Measurements from ENCODE around the gene DLGAP4.

DLGAP4 gene

DNA sequence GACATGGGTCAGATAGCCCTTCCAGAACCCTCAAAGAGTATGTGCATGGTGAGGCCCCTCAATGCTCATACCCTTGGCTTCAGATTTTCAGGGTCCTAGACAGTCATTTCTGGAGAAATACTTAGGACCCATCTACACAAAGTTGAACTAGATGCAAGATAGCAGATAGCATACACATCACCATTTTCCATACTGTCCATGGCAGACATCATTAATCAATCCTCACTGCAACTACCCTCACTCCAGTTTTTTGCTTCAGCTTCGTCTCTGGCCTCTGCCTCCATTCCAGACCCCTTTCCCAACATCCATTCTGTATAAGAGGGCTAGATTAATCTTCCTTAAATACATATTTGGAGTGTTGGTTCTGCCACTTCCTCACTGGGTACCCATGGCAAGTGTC, 139.7 kb downstream of the DLGAP4 start:
- Histone ChIP-seq H3K79me2 (ENCODE audit: control insufficient read depth, low read length) (no peaks in the 10 kb centered on the region), H3K9me2 (replicated peaks; ENCODE audit: control insufficient read depth, low read length) (no peaks in the 10 kb centered on the region), H3K4me2 (ENCODE audit: low read length) (no peak overlapping the region), H3K4me1 (ENCODE audit: control insufficient read depth, low read length) (no peaks in the 10 kb centered on the region), H3K27me3 (ENCODE audit: control insufficient read depth, low read length) (no peaks in the 10 kb centered on the region), H4K20me1 (ENCODE audit: control insufficient read depth, insufficient read depth, low read depth, low read length) (no peaks in the 10 kb centered on the region), H3K36me3 (ENCODE audit: control insufficient read depth, low read length) (no peaks in the 10 kb centered on the region), H3F3A (ENCODE audit: control insufficient read depth, insufficient read depth) (no peaks in the 10 kb centered on the region), H3K27ac (ENCODE audit: low read depth, low read length) (no peak overlapping the region), H3K9me3 (ENCODE audit: control insufficient read depth, insufficient read depth, low read length) (no peaks in the 10 kb centered on the region), H3K4me3 (ENCODE audit: low read length) (no peak overlapping the region)
- TF ChIP-seq EZH2phosphoT487 (IDR thresholded peaks at IDR 0.05; ENCODE audit: borderline replicate concordance, low read length): no peak
- TF ChIP-seq, protein P1, sequence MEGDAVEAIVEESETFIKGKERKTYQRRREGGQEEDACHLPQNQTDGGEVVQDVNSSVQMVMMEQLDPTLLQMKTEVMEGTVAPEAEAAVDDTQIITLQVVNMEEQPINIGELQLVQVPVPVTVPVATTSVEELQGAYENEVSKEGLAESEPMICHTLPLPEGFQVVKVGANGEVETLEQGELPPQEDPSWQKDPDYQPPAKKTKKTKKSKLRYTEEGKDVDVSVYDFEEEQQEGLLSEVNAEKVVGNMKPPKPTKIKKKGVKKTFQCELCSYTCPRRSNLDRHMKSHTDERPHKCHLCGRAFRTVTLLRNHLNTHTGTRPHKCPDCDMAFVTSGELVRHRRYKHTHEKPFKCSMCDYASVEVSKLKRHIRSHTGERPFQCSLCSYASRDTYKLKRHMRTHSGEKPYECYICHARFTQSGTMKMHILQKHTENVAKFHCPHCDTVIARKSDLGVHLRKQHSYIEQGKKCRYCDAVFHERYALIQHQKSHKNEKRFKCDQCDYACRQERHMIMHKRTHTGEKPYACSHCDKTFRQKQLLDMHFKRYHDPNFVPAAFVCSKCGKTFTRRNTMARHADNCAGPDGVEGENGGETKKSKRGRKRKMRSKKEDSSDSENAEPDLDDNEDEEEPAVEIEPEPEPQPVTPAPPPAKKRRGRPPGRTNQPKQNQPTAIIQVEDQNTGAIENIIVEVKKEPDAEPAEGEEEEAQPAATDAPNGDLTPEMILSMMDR (IDR thresholded peaks at IDR 0.05; ENCODE audit: low read depth, low read length, poor library complexity, severe bottlenecking): no peak

DNA sequence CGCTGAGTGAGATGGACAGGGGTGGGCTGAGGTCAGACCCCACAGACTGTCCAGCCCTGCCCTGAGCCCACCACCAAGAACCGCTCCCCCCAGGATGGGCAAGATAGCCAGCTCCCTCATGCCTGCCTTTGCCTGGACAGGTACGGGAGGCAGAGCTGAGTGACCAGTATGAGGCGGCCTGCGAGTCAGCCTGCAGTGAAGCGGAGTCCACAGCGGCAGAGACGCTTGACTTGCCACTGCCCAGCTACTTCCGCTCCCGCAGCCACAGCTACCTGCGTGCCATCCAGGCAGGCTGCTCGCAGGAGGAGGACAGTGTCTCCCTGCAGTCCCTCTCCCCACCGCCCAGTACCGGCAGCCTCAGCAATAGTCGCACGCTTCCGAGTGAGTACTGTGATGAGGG, 140.4 kb downstream of the DLGAP4 start:
- Histone ChIP-seq H3K79me2 (ENCODE audit: control insufficient read depth, low read length) (no peaks in the 10 kb centered on the region), H3K4me2 (ENCODE audit: low read length) (no peak overlapping the region), H3K27ac (ENCODE audit: low read depth, low read length) (no peak overlapping the region)

DNA sequence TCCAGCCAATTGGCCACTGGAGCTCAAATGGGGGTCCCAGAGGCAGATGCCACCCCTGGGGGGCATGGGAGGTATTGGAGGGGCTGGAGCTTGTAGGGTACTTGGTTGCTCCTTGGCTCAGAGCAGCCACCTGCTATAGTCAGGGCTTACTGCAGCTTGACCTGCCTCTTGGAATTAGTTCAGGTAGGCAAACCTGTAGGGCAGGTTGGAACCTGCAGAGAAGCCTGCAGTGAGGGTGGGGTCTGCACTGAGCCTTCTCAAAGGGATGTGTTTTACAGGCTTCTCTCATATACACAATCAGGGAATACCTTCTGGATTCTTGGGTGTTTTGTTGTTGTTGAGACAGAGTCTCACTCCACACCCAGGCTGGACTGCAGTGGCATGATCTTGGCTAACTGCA, 141.0 kb downstream of the DLGAP4 start:
- H3K27me3 ChIP-seq (ENCODE audit: control insufficient read depth, low read length): no peaks in the 10 kb centered on the region
- no peak for TF ChIP-seq EZH2phosphoT487 (IDR thresholded peaks at IDR 0.05; ENCODE audit: borderline replicate concordance, low read length)
- TF ChIP-seq, protein P1 (IDR thresholded peaks at IDR 0.05; ENCODE audit: low read depth, low read length, poor library complexity, severe bottlenecking): no peak
- H3K36me3 ChIP-seq (ENCODE audit: control insufficient read depth, low read length): no peaks in the 10 kb centered on the region
- no peaks in the 10 kb centered on the region for H3K4me1 ChIP-seq (ENCODE audit: control insufficient read depth, low read length)
- H3K4me3 ChIP-seq (ENCODE audit: low read length): no peak overlapping the region
- no peaks in the 10 kb centered on the region for H3K9me3 ChIP-seq (ENCODE audit: control insufficient read depth, insufficient read depth, low read length)
- no peaks in the 10 kb centered on the region for H3K9me2 ChIP-seq (replicated peaks; ENCODE audit: control insufficient read depth, low read length)
- H3F3A ChIP-seq (ENCODE audit: control insufficient read depth, insufficient read depth): no peaks in the 10 kb centered on the region
- no peak overlapping the region for H3K4me2 ChIP-seq (ENCODE audit: low read length)
- no peaks in the 10 kb centered on the region for H4K20me1 ChIP-seq (ENCODE audit: control insufficient read depth, insufficient read depth, low read depth, low read length)
- no peak overlapping the region for H3K27ac ChIP-seq (ENCODE audit: low read depth, low read length)
- no peaks in the 10 kb centered on the region for H3K79me2 ChIP-seq (ENCODE audit: control insufficient read depth, low read length)

More for the DNA sequence above, 140.4 kb downstream of the DLGAP4 start:
- H3F3A ChIP-seq (ENCODE audit: control insufficient read depth, insufficient read depth): no peaks in the 10 kb centered on the region
- H3K9me3 ChIP-seq (ENCODE audit: control insufficient read depth, insufficient read depth, low read length): no peaks in the 10 kb centered on the region
- no peaks in the 10 kb centered on the region for H4K20me1 ChIP-seq (ENCODE audit: control insufficient read depth, insufficient read depth, low read depth, low read length)
- no peaks in the 10 kb centered on the region for H3K36me3 ChIP-seq (ENCODE audit: control insufficient read depth, low read length)
- H3K4me3 ChIP-seq (ENCODE audit: low read length): no peak overlapping the region
- no peaks in the 10 kb centered on the region for H3K9me2 ChIP-seq (replicated peaks; ENCODE audit: control insufficient read depth, low read length)
- no peaks in the 10 kb centered on the region for H3K4me1 ChIP-seq (ENCODE audit: control insufficient read depth, low read length)
- no peaks in the 10 kb centered on the region for H3K27me3 ChIP-seq (ENCODE audit: control insufficient read depth, low read length)
- TF ChIP-seq, protein P1 (IDR thresholded peaks at IDR 0.05; ENCODE audit: low read depth, low read length, poor library complexity, severe bottlenecking): no peak
- no peak for TF ChIP-seq EZH2phosphoT487 (IDR thresholded peaks at IDR 0.05; ENCODE audit: borderline replicate concordance, low read length)

DNA sequence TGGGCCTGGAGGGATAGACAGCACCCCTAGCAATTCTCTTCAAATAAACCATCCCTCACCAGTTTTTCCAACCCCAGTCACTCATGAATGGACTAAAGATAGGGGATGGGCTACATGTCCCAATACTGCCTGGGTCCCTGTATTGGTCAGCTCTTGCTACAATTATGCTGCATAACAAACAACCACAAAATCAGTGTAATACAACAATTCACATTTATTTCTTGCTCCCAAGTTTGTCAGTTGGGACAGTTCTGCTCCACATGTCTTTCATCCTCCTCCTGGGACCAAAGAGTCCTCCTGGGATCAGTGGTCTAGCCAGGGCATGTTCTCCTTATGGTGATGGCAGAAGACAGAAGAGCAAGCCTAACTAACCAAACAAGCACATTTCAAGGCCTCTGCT, 143.5 kb downstream of the DLGAP4 start:
- TF ChIP-seq, protein P1 (IDR thresholded peaks at IDR 0.05; ENCODE audit: low read depth, low read length, poor library complexity, severe bottlenecking): no peak
- TF ChIP-seq EZH2phosphoT487 (IDR thresholded peaks at IDR 0.05; ENCODE audit: borderline replicate concordance, low read length): no peak
- no peaks in the 10 kb centered on the region for H3K27me3 ChIP-seq (ENCODE audit: control insufficient read depth, low read length)

More for the DNA sequence above, 143.5 kb downstream of the DLGAP4 start:
- no peaks in the 10 kb centered on the region for H4K20me1 ChIP-seq (ENCODE audit: control insufficient read depth, insufficient read depth, low read depth, low read length)
- H3K79me2 ChIP-seq (ENCODE audit: control insufficient read depth, low read length): no peaks in the 10 kb centered on the region
- H3K9me2 ChIP-seq (replicated peaks; ENCODE audit: control insufficient read depth, low read length): no peaks in the 10 kb centered on the region
- H3K4me1 ChIP-seq (ENCODE audit: control insufficient read depth, low read length): no peaks in the 10 kb centered on the region
- H3K4me2 ChIP-seq (ENCODE audit: low read length): no peak overlapping the region
- H3K36me3 ChIP-seq (ENCODE audit: control insufficient read depth, low read length): no peaks in the 10 kb centered on the region
- no peak overlapping the region for H3K4me3 ChIP-seq (ENCODE audit: low read length)
- H3K9me3 ChIP-seq (ENCODE audit: control insufficient read depth, insufficient read depth, low read length): no peaks in the 10 kb centered on the region
- H3F3A ChIP-seq (ENCODE audit: control insufficient read depth, insufficient read depth): no peaks in the 10 kb centered on the region
- no peak overlapping the region for H3K27ac ChIP-seq (ENCODE audit: low read depth, low read length)

Measured in DOHH2 (cell line).